ENCODE measurements around the gene MTHFD1L.

Gene MTHFD1L

DNA sequence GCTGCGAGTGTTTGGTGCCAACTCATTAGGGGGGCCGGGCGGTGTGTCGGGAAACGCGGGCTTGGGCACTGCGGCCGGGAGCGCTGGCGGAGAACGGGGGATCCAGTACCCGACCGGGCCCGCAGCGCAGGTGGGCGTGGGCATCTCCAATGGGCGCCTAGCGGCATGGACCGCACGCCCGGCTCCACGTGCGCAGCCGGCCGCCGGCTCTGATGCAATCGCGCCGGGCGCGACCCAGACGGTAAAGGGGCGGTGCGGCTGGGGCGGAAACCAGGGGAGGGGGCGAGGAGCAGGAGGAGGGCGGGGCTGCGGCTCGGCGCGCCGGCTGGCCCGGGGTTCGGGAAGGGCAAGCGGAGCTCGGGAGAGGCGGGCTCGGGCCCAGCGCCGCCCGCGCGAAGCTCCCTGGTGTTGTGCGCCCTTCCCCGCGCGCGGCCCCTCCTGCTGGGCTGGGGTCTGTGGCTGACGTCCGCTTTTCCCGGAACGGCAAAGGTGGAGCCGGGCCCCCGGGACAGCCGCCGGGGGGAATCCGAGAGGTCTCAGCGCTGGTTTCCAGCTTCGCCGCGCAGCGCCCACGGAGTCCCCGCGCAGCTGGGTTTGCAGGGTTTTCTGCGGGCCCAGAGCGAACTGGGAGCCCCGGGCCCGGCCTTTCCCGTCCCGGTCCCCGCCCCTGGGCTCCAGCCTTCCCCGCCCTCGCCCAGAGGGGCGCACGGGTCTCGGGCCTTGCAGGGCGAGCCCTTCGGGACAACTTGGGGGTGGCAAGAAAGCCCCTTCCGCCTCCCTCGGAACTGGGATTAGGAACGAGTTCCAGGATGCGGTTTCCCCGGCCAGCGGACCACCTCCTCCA is 867 bp downstream of the MTHFD1L start:
- H3K4me1 ChIP-seq (ENCODE audit: control insufficient read depth, insufficient read depth, low read length), result no peaks in the 10 kb centered on the region
- no peaks in the 10 kb centered on the region for H3K36me3 ChIP-seq (ENCODE audit: control insufficient read depth, insufficient read depth, low read length)
- H3K27me3 ChIP-seq (ENCODE audit: control insufficient read depth, insufficient read depth, low read length), result no peaks in the 10 kb centered on the region
- peak overlapping the region; percentile 63 for H3K4me3 ChIP-seq (ENCODE audit: low read length)
- H3K27ac ChIP-seq (ENCODE audit: low read length), result no peak overlapping the region
- peak; percentile 68 for DNase-seq (ENCODE audit: low read depth, low spot score)
- H3K9me3 ChIP-seq (ENCODE audit: control insufficient read depth, insufficient read depth, low read length), result no peaks in the 10 kb centered on the region
- WGBS (ENCODE audit: insufficient coverage, insufficient read length), result no CpG with 5 or more reads among the region's 95 CpGs

DNA sequence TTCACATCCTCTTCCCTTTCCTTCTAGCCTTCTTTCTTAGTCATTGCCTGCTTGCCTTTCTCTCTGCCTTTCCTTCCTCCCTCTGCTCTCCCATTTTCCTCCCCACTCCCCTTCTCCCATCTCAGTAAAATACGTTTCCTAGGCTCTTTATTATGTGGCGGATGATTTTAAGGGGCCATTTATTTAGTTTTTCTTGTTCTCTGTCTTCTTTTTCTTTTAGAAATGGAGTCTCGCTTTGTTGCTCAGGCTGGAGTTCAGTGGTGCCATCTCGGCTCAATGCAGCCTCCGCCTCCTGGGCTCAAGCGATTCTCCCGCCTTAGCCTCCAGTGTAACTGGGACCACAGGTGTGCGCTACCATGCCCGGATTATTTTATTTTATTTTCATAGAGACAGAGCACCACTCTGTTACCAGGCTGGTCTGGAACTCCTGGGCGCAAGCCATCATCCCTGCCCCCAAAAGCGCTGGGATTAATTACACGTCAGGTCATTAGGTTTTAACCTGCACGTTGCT is 1.5 kb downstream of the MTHFD1L start:
- no peak overlapping the region for H3K27ac ChIP-seq (ENCODE audit: low read length)
- H3K4me1 ChIP-seq (ENCODE audit: control insufficient read depth, insufficient read depth, low read length), result no peaks in the 10 kb centered on the region
- H3K9me3 ChIP-seq (ENCODE audit: control insufficient read depth, insufficient read depth, low read length), result no peaks in the 10 kb centered on the region
- no peak for DNase-seq (ENCODE audit: low read depth, low spot score)
- peak overlapping the region; percentile 63 for H3K4me3 ChIP-seq (ENCODE audit: low read length)
- WGBS (ENCODE audit: insufficient coverage, insufficient read length), result no CpG with 5 or more reads among the region's 13 CpGs
- H3K27me3 ChIP-seq (ENCODE audit: control insufficient read depth, insufficient read depth, low read length), result no peaks in the 10 kb centered on the region
- H3K36me3 ChIP-seq (ENCODE audit: control insufficient read depth, insufficient read depth, low read length), result no peaks in the 10 kb centered on the region

DNA sequence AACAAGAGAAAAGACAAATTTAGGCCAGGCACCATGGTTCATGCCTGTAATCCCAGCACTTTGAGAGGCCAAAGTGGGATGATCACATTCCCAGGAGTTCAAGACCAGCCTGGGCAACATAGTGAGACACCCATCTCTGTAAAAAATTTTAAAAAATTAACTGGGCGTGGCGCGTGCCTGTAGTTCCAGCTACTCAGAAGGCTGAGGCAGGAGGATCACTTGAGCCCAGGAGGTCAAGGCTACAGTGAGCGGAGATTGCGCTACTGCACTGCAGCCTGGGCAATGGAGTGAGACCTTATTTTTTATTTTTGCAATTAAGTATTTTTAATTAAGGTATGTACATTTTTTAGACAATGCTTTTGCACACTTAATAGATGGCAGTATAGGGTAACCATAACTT is 3.3 kb downstream of the MTHFD1L start:
- Histone ChIP-seq H3K27me3 (ENCODE audit: control insufficient read depth, insufficient read depth, low read length) (no peaks in the 10 kb centered on the region), H3K27ac (ENCODE audit: low read length) (no peak overlapping the region), H3K4me3 (ENCODE audit: low read length) (no peak overlapping the region), H3K4me1 (ENCODE audit: control insufficient read depth, insufficient read depth, low read length) (no peaks in the 10 kb centered on the region), H3K36me3 (ENCODE audit: control insufficient read depth, insufficient read depth, low read length) (no peaks in the 10 kb centered on the region), H3K9me3 (ENCODE audit: control insufficient read depth, insufficient read depth, low read length) (no peaks in the 10 kb centered on the region)
- WGBS (ENCODE audit: insufficient coverage, insufficient read length), result no CpG with 5 or more reads among the region's 5 CpGs
- no peak for DNase-seq (ENCODE audit: low read depth, low spot score)

DNA sequence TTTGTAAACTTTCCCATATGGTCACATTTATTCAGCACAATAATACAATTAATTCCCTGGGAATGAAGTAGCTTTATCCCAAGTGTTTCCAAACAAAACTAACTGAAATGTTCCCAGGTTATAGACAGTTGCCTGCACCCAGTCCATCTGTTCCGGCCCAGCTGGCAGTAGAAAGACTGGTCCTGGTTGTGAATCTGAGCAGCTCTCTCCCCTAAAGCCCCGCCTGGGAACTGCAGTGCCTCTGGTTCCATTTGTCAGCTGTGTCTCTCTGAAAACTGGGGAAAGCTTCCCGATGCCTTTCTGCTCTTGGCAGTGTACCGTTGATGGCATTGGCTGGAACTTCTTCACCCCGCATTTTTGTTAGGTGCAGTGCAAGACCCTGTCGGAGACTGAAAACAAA is 8.7 kb downstream of the MTHFD1L start:
- Histone ChIP-seq H3K27ac (ENCODE audit: low read length) (no peak overlapping the region), H3K4me3 (ENCODE audit: low read length) (no peak overlapping the region), H3K9me3 (ENCODE audit: control insufficient read depth, insufficient read depth, low read length) (no peaks in the 10 kb centered on the region), H3K4me1 (ENCODE audit: control insufficient read depth, insufficient read depth, low read length) (no peaks in the 10 kb centered on the region), H3K27me3 (ENCODE audit: control insufficient read depth, insufficient read depth, low read length) (no peaks in the 10 kb centered on the region), H3K36me3 (ENCODE audit: control insufficient read depth, insufficient read depth, low read length) (no peaks in the 10 kb centered on the region)
- WGBS (ENCODE audit: insufficient coverage, insufficient read length), result no CpG with 5 or more reads among the region's 6 CpGs
- DNase-seq (ENCODE audit: low read depth, low spot score), result no peak

DNA sequence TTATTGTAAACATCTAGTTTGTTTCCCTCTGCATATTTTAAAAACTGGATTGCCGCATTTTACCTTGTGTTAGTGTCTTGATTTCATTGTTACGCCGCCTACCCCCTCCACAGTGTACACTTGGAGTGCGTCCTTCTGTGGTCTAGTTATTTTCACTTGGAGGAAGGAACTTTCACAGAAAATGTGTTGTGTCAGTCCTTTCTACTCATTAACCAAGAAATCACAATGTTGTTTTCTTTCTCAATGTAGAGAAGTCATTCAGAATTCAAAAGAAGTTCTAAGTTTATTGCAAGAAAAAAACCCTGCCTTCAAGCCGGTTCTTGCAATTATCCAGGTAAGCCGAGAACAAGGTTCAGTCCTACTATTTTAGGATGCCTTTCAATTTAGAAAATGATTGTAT is 10.3 kb downstream of the MTHFD1L start:
- WGBS (ENCODE audit: insufficient coverage, insufficient read length), result no CpG with 5 or more reads among the region's 6 CpGs

DNA sequence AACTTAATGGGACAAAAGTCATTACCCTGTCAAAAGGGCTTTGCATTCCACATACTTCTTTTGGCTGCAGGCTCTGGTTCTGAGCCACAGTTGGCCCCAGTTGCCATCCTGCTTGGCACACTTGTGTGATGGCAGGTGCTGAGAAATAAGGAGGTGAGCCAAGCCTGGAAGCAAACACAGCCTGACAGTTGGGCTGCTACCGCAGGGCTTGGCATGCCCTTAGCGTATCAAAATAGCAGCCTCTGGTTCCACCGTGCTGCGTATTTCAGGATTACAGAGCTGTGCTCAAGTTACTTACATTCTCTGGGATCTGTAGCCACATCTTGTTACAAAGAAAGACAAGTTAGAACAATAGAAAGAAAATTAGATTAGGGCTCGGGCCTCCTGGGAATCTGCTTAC is 11.1 kb downstream of the MTHFD1L start:
- no CpG with 5 or more reads among the region's 5 CpGs for whole genome bisulfite sequencing (ENCODE audit: insufficient coverage, insufficient read length)
- Histone ChIP-seq H3K27me3 (ENCODE audit: control insufficient read depth, insufficient read depth, low read length) (no peaks in the 10 kb centered on the region), H3K4me3 (ENCODE audit: low read length) (no peak overlapping the region), H3K27ac (ENCODE audit: low read length) (no peak overlapping the region), H3K9me3 (ENCODE audit: control insufficient read depth, insufficient read depth, low read length) (no peaks in the 10 kb centered on the region), H3K36me3 (ENCODE audit: control insufficient read depth, insufficient read depth, low read length) (no peaks in the 10 kb centered on the region), H3K4me1 (ENCODE audit: control insufficient read depth, insufficient read depth, low read length) (no peaks in the 10 kb centered on the region)
- DNase-seq (ENCODE audit: low read depth, low spot score), result no peak

More for the DNA sequence above, 10.3 kb downstream of the MTHFD1L start:
- DNase-seq (ENCODE audit: low read depth, low spot score), result no peak
- Histone ChIP-seq H3K4me1 (ENCODE audit: control insufficient read depth, insufficient read depth, low read length) (no peaks in the 10 kb centered on the region), H3K27me3 (ENCODE audit: control insufficient read depth, insufficient read depth, low read length) (no peaks in the 10 kb centered on the region), H3K9me3 (ENCODE audit: control insufficient read depth, insufficient read depth, low read length) (no peaks in the 10 kb centered on the region), H3K4me3 (ENCODE audit: low read length) (no peak overlapping the region), H3K27ac (ENCODE audit: low read length) (no peak overlapping the region), H3K36me3 (ENCODE audit: control insufficient read depth, insufficient read depth, low read length) (no peaks in the 10 kb centered on the region)

DNA sequence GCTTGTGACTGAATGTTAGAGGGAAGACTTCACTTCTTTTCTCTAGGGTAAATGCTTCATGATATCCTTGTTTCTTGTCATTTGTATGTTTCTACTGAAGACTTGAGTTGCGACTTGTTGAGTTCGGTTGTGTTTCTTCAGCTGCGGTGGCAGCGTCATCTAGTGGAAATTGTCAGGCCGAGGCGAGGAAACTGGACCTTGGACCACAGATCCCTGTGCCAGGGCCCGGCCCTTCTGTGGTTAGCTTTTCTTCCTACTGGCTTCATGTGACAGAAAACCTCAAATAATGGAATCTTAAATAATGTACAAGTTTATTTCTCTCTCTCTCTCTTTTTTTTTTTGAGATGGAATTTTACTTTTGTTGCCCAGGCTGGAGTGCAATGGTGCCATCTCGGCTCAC is 12.4 kb downstream of the MTHFD1L start:
- no CpG with 5 or more reads among the region's 8 CpGs for WGBS (ENCODE audit: insufficient coverage, insufficient read length)
- Histone ChIP-seq H3K27me3 (ENCODE audit: control insufficient read depth, insufficient read depth, low read length) (no peaks in the 10 kb centered on the region), H3K27ac (ENCODE audit: low read length) (no peak overlapping the region), H3K36me3 (ENCODE audit: control insufficient read depth, insufficient read depth, low read length) (no peaks in the 10 kb centered on the region), H3K4me3 (ENCODE audit: low read length) (no peak overlapping the region), H3K4me1 (ENCODE audit: control insufficient read depth, insufficient read depth, low read length) (no peaks in the 10 kb centered on the region), H3K9me3 (ENCODE audit: control insufficient read depth, insufficient read depth, low read length) (no peaks in the 10 kb centered on the region)
- DNase-seq (ENCODE audit: low read depth, low spot score), result no peak

DNA sequence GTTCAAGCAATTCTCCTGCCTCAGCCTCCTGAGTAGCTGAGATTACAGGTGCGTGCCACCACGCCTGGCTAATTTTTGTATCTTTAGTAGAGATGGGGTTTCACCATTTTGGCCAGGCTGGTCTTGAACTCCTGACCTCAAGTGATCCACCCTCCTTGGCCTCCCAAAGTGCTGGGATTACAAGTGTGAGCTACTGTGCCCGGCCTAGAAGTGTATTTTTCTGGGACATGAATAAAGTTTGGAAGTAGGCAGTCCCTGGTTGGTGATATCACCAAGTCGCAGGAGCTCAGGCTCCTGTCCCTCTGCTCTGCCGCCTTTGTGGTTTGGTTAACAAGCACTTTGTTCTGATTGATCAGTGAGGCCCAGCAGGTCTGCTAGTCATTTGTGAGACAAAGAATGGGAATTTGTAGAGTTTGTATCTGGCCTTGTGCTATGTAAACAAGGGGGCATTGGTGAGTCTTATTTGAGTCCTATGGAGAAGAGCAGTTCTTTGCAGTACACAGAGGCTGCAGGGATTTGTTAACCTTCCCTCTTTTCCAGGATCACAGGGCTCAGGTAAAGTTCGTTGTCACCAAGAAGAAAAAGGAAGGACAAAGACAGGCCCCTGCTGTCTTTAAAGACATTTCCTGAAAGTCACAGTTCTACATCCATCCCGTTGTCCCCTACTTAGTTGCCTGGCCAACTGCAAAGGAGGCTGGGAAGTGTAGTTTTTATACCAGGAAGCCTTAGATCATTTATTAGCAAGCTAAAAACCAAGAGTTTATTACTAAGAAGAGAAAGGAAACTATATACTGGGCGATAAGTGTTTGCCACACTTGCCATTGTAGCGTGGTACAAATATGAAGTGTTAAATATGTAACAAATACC is 13.1 kb downstream of the MTHFD1L start:
- DNase-seq (ENCODE audit: low read depth, low spot score), result peak; percentile 29
- H3K4me3 ChIP-seq (ENCODE audit: low read length), result no peak overlapping the region

DNA sequence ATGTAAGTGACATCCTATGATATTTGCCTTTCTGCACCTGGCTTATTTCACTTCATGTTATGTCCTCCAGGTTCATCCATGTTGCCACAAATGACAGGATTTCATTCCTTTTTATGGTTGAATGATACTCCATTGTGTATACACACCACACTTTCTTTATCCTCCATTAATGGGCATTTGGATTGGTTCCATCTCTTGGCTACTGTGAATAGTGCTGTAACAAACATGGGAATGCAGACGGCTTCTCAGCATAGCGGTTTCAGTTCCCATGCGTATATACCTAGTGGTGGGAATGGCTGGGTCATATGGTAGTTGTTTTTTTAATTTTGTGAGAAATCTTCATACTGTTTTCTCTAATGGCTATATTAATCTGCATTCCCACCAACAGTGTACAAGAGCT is 14.8 kb downstream of the MTHFD1L start:
- WGBS (ENCODE audit: insufficient coverage, insufficient read length), result no CpG with 5 or more reads among the region's 3 CpGs
- H3K4me1 ChIP-seq (ENCODE audit: control insufficient read depth, insufficient read depth, low read length), result no peaks in the 10 kb centered on the region
- no peaks in the 10 kb centered on the region for H3K9me3 ChIP-seq (ENCODE audit: control insufficient read depth, insufficient read depth, low read length)
- H3K27me3 ChIP-seq (ENCODE audit: control insufficient read depth, insufficient read depth, low read length), result no peaks in the 10 kb centered on the region
- H3K4me3 ChIP-seq (ENCODE audit: low read length), result no peak overlapping the region
- no peaks in the 10 kb centered on the region; the same call in 1 of the 2 replicates for H3K36me3 ChIP-seq (ENCODE audit: control insufficient read depth, insufficient read depth, low read length)
- DNase-seq (ENCODE audit: low read depth, low spot score), result no peak
- H3K27ac ChIP-seq (ENCODE audit: low read length), result no peak overlapping the region

More for the DNA sequence above, 13.1 kb downstream of the MTHFD1L start:
- H3K27me3 ChIP-seq (ENCODE audit: control insufficient read depth, insufficient read depth, low read length), result no peaks in the 10 kb centered on the region
- no CpG with 5 or more reads among the region's 9 CpGs for WGBS (ENCODE audit: insufficient coverage, insufficient read length)
- no peaks in the 10 kb centered on the region for H3K4me1 ChIP-seq (ENCODE audit: control insufficient read depth, insufficient read depth, low read length)
- no peaks in the 10 kb centered on the region for H3K9me3 ChIP-seq (ENCODE audit: control insufficient read depth, insufficient read depth, low read length)
- H3K27ac ChIP-seq (ENCODE audit: low read length), result no peak overlapping the region
- no peaks in the 10 kb centered on the region; the same call in 1 of the 2 replicates for H3K36me3 ChIP-seq (ENCODE audit: control insufficient read depth, insufficient read depth, low read length)

DNA sequence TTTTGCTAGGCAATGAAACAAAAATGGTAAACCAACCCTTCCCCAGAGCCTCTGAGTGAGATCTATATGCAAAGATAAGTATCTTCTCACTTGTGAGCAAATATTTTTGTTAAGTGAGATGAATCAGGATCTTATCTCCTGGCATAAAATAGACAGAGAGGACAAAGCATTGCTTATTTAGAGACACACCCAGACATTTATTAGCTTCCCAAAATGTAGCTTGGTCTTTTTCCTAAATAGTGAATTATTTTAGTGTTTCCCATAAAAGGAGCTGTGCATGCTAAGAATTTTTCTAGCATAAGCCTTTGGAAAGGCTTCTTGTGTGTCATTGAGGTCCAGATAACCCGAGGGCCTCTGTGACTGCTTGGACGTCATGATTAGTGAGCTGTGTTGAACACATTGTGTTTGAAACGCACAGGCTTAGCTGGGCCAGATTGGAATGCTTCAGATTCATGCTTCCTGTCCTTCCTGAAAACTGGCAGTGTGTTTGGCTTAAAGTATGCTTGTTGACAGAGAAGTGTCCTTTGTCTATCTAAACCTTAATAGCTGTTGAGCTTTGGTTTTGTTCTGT is 16.5 kb downstream of the MTHFD1L start:
- WGBS (ENCODE audit: insufficient coverage, insufficient read length), result no CpG with 5 or more reads among the region's 3 CpGs
- H3K36me3 ChIP-seq (ENCODE audit: control insufficient read depth, insufficient read depth, low read length), result peaks cover 3% of the 10 kb centered on the region; the same call in 1 of the 2 replicates
- no peak for DNase-seq (ENCODE audit: low read depth, low spot score)
- no peaks in the 10 kb centered on the region for H3K4me1 ChIP-seq (ENCODE audit: control insufficient read depth, insufficient read depth, low read length)
- H3K27ac ChIP-seq (ENCODE audit: low read length), result no peak overlapping the region
- H3K4me3 ChIP-seq (ENCODE audit: low read length), result no peak overlapping the region
- H3K27me3 ChIP-seq (ENCODE audit: control insufficient read depth, insufficient read depth, low read length), result no peaks in the 10 kb centered on the region
- no peaks in the 10 kb centered on the region for H3K9me3 ChIP-seq (ENCODE audit: control insufficient read depth, insufficient read depth, low read length)
